ENCODE data around the gene CCNF.
"Not testable (repeated sequence)": the region's sequence is repeated elsewhere in the genome, so short reads cannot be mapped to it uniquely, and the experiment has no call there.

CCNF gene

GRCh38 chr16:2471653-2472487 is 42.6 kb downstream of the CCNF start:
- no peak for DNase-seq (ENCODE audit: low read depth in 2 of 2)

- DNase-seq (ENCODE audit: low read depth in 2 of 2): no peak
Measured at GRCh38 chr16:2472488-2472864, 43.2 kb downstream of the CCNF start.

GRCh38 chr16:2472885-2473445 is 43.7 kb downstream of the CCNF start:
- DNase-seq (ENCODE audit: low read depth in 2 of 2): no peak

GRCh38 chr16:2473446-2473926 is 44.2 kb downstream of the CCNF start:
- no peak for DNase-seq (ENCODE audit: low read depth in 2 of 2)

- DNase-seq (ENCODE audit: low read depth in 2 of 2): peak; percentile 34 to 40
Measured at GRCh38 chr16:2473999-2474876, 45.0 kb downstream of the CCNF start.

- peak; percentile 60 to 72 for DNase-seq (ENCODE audit: low read depth in 2 of 2)
Measured at GRCh38 chr16:2474877-2475412, 45.7 kb downstream of the CCNF start, which contains the start of gene TBC1D24. Gene TBC1D24, plus strand, starts transcription at chr16:2475127. Its CDS starts 21,022 bp downstream, at chr16:2496149.

- DNase-seq (ENCODE audit: low read depth in 2 of 2): peak; percentile 16 to 30
Measured at GRCh38 chr16:2475413-2476344, 46.4 kb downstream of the CCNF start.

- no peak for DNase-seq (ENCODE audit: low read depth in 2 of 2)
Measured at GRCh38 chr16:2476345-2476720, 47.1 kb downstream of the CCNF start.

- no peak for DNase-seq (ENCODE audit: low read depth in 2 of 2)
Measured at GRCh38 chr16:2476741-2477140, 47.5 kb downstream of the CCNF start.

- DNase-seq (ENCODE audit: low read depth in 2 of 2): no peak
Measured at GRCh38 chr16:2477327-2477726, 48.1 kb downstream of the CCNF start.

- DNase-seq (ENCODE audit: low read depth in 2 of 2): no peak
Measured at GRCh38 chr16:2478279-2478678, 49.0 kb downstream of the CCNF start.

- DNase-seq (ENCODE audit: low read depth in 2 of 2): not testable (repeated sequence)
Measured at GRCh38 chr16:2479996-2480395, 50.7 kb downstream of the CCNF start.

GRCh38 chr16:2480948-2481347 is 51.7 kb downstream of the CCNF start:
- no peak for DNase-seq (ENCODE audit: low read depth in 2 of 2)

GRCh38 chr16:2481676-2482075 is 52.4 kb downstream of the CCNF start:
- no peak for DNase-seq (ENCODE audit: low read depth in 2 of 2)

- DNase-seq (ENCODE audit: low read depth in 2 of 2): no peak
Measured at GRCh38 chr16:2482249-2482648, 53.0 kb downstream of the CCNF start.

GRCh38 chr16:2482708-2483534 is 53.7 kb downstream of the CCNF start:
- no peak for DNase-seq (ENCODE audit: low read depth in 2 of 2)

GRCh38 chr16:2483939-2484897 is 55.0 kb downstream of the CCNF start:
- no peak for DNase-seq (ENCODE audit: low read depth in 2 of 2)

- no peak for DNase-seq (ENCODE audit: low read depth in 2 of 2)
Measured at GRCh38 chr16:2484898-2485508, 55.8 kb downstream of the CCNF start.

Measured in stimulated activated CD8-positive, alpha-beta memory T cell treated with anti-CD3 and anti-CD28 coated beads, Interleukin-2, amount 100 ng/mL, for 1 hour (primary cell).